Activated naive CD4-positive, alpha-beta T cell treated with anti-CD3 and anti-CD28 coated beads for 36 hours (primary cell): Measurements from ENCODE around the gene DNAJC27. TPM values are rescaled to one million over a fixed set of nuclear protein-coding genes. Genes with fewer than 3 reads are reported as not detected.
A peak's percentile ranks its signal among the peaks of the same experiment; 100 is the strongest.

ENCODE experiments used
- CTCF ChIA-PET: fragments of 350-600 bp; sonication (Branson Sonifier 250); formaldehyde crosslinking; loops from one replicate; lab custom pipeline; 2021; ENCODE audit warnings: antibody characterized with exemption; lab: Charles Lee
- DNase-seq: peaks from one replicate; pipeline ENCODE4 v3.0.0-alpha.2; 2020
- H3K27ac Mint-ChIP-seq: one replicate; pipeline ENCODE4 v1.8.0; 2021; ENCODE audit warnings: mild to moderate bottlenecking, mixed read lengths
- H3K27me3 Mint-ChIP-seq: one replicate; pipeline ENCODE4 v1.8.0; 2021; ENCODE audit warnings: low read depth, mixed read lengths
- H3K36me3 Mint-ChIP-seq: one replicate; pipeline ENCODE4 v1.8.0; 2021; ENCODE audit warnings: low read depth, mixed read lengths
- H3K4me1 Mint-ChIP-seq: one replicate; pipeline ENCODE4 v1.8.0; 2021; ENCODE audit warnings: low read depth, mixed read lengths
- H3K4me3 Mint-ChIP-seq: one replicate; pipeline ENCODE4 v1.8.0; 2021; ENCODE audit warnings: mild to moderate bottlenecking, moderate library complexity, mixed read lengths
- H3K9me3 Mint-ChIP-seq: one replicate; pipeline ENCODE4 v1.8.0; 2021; ENCODE audit warnings: mixed read lengths
- intact Hi-C: fragments of 100-400 bp; cut with micrococcal nuclease; formaldehyde crosslinking; loops from one replicate; pipeline ENCODE4 v1.15.1; 2023
- total RNA-seq, 2 experiments: library from RNA; stranded (reverse); gene quantifications; one replicate each; pipeline ENCODE4 v1.2.3, GENCODE V29; 2021

DNAJC27 gene
- total RNA-seq, 2 experiments from 2014 or later = 5.3 to 6.0 TPM

DNA sequence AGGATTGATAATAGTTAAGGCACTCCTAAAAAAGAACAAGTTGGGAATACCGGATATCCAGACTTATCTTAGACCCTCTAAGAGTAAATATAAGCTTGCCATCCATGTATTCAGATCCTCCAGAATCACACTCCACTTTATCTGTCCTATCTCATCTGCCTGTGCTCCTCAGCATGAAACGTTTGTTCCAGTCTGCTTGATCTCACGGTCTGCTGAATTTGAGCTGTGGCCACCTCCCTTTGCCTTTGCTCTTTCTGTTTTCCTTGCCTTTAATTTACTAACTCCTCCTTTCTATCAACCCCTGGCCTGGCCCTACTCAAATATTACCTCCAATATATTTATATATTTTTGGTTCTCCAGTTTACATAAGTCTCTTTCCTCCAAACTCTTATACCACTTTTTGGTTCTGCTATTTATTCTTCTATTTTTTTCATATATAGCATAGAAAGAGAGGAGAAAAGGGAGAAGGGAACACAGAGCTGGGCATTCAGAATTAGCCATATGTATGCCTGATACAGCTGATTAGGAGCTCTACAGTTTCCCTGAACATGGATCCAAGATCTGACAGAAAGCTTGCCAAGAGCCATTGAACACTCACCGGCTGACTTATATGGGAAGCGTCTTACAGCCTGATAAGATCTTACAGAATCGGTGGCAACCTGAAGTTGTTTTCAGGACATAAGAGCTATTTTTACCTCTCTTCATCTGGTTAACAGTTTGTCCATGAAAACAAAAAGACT, 21.8 kb upstream of the DNAJC27 start:
- no peak overlapping the region for H3K27ac Mint-ChIP-seq
- DNase-seq = no peak
- peaks cover 5% of the 10 kb centered on the region for H3K4me1 Mint-ChIP-seq
- intact Hi-C loops = no loop called here
- no peaks in the 10 kb centered on the region for H3K36me3 Mint-ChIP-seq
- CTCF ChIA-PET = interaction anchor here (0.7 to 2.9 kb wide), 4 partner anchors 12 to 390 kb away, joined by 3 to 9 read pairs (median 3); no protein-coding TSS in a partner anchor
- H3K4me3 Mint-ChIP-seq = no peak overlapping the region
- peaks cover 7% of the 10 kb centered on the region for H3K27me3 Mint-ChIP-seq
- H3K9me3 Mint-ChIP-seq = no peaks in the 10 kb centered on the region

DNA sequence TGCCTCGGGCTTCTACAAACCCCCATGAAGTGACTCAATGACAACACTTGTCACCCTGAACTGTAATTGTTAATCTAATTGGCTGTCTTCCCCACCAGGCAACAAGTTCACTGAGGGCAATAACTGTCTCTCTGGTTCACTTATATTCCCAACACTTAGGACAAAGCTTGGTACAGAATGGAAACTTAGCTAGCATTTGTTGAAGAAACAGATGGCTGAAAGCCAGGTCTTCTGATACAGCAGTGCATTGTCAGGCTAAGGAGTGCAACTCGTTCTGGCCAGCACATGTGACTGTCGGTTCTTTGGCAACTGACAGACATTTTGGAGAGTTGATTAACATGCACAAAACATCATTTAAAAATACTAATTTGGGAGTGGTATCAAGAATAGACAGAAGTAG, 14.6 kb upstream of the DNAJC27 start:
- no peak for DNase-seq
- no peaks in the 10 kb centered on the region for H3K27me3 Mint-ChIP-seq
- peaks cover under 1% of the 10 kb centered on the region for H3K4me1 Mint-ChIP-seq
- CTCF ChIA-PET = interaction anchor here (3.8 kb wide), 1 partner anchor 11 kb away, joined by 13 read pairs; no protein-coding TSS in a partner anchor
- no peaks in the 10 kb centered on the region for H3K9me3 Mint-ChIP-seq
- no peak overlapping the region for H3K27ac Mint-ChIP-seq
- no peaks in the 10 kb centered on the region for H3K36me3 Mint-ChIP-seq
- H3K4me3 Mint-ChIP-seq = no peak overlapping the region
- intact Hi-C loops = no loop called here

DNA sequence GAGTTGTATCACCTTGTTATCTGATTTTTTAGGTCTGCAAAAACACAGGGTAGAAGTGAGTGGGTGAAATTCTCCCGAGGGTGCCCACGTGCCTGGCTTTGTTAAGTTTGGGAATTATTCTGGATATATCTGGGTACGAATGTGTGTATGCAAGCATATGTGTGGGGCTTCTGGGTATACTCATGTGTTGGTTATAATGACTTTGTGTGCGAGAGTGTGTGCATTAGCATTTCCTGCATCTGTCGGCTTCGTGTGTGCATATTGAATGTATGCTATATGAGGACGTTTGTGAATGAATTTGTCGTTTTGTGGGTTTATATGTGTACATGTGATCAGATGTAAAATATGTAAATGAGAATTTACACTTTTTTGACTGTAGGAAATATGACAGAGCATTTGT, 13.8 kb upstream of the DNAJC27 start:
- CTCF ChIA-PET = interaction anchor here (1.0 to 3.8 kb wide), 2 partner anchors 10 to 144 kb away, joined by 4 to 13 read pairs; no protein-coding TSS in a partner anchor
- no peak overlapping the region for H3K27ac Mint-ChIP-seq

DNA sequence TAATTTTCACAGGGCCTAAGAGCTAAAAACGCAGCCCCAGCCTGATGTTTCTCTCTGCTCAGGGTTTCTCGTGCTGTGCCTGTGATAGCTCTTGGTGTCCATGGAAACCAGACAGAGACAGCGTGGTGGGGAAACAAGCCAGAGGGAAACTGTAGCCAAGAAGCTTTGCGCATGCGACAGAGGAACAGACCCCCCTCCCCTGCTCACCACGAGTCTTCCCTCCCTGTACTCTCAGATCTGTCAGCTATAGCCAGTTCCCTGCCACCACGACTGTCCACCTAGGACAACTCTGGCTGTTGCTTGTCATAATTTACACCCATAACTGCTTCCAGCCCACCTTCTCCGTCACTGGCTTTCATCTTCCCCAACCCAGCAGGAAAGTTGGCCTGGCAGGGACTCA, 13.2 kb upstream of the DNAJC27 start:
- Mint-ChIP-seq H3K27ac (no peak overlapping the region), H3K9me3 (no peaks in the 10 kb centered on the region), H3K27me3 (no peaks in the 10 kb centered on the region), H3K36me3 (peaks cover 1% of the 10 kb centered on the region), H3K4me3 (no peak overlapping the region), H3K4me1 (no peaks in the 10 kb centered on the region)
- intact Hi-C loops = no loop called here
- CTCF ChIA-PET = interaction anchor here (1.0 to 3.8 kb wide), 3 partner anchors 9 to 145 kb away, joined by 3 to 13 read pairs (median 4); no protein-coding TSS in a partner anchor
- no peak for DNase-seq

More for the DNA sequence above, 13.8 kb upstream of the DNAJC27 start:
- Mint-ChIP-seq H3K4me3 (no peak overlapping the region), H3K36me3 (no peaks in the 10 kb centered on the region), H3K4me1 (no peaks in the 10 kb centered on the region), H3K27me3 (no peaks in the 10 kb centered on the region), H3K9me3 (no peaks in the 10 kb centered on the region)
- intact Hi-C loops = no loop called here
- no peak for DNase-seq

DNA sequence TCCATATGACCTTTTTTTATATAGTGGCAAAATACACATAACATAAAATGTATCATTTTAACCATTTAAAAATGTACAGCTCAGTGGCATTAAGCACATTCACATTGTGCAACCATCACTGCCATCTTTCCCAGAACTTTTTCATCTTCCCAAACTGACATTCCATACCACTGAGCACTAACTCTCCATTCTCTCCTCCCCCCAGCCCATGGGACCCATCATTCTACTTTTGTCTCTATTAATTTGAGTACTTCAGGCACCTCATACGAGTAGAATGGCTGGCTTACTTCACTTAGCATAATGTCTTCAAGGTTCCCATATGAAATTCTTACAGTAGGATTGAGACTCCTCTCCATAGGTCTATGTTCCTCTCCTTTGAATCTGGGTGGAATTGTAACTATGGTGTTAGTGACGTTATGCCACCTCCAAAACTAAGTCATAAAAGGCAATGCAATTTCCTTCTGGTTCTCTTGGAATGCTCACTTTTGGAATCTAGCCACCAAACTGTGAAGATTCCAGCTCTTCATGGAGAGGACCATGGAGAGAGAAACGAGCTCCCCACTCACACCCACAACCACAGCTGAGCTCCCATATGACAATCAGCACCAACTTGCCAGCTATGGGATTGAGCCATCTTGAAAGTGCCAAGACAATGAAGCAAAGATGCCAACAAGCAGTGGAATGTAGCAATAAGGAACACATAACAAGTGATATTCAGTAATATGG, 9.8 kb upstream of the DNAJC27 start:
- intact Hi-C loops = no loop called here
- no peak overlapping the region for H3K4me3 Mint-ChIP-seq
- no peak for DNase-seq
- no peaks in the 10 kb centered on the region for H3K27me3 Mint-ChIP-seq
- H3K27ac Mint-ChIP-seq = no peak overlapping the region
- H3K4me1 Mint-ChIP-seq = peaks cover 9% of the 10 kb centered on the region
- CTCF ChIA-PET = interaction anchor here (0.6 to 1.3 kb wide), 5 partner anchors 12 to 214 kb away, joined by 3 to 6 read pairs (median 3); no protein-coding TSS in a partner anchor
- H3K9me3 Mint-ChIP-seq = no peaks in the 10 kb centered on the region
- H3K36me3 Mint-ChIP-seq = peaks cover 1% of the 10 kb centered on the region

DNA sequence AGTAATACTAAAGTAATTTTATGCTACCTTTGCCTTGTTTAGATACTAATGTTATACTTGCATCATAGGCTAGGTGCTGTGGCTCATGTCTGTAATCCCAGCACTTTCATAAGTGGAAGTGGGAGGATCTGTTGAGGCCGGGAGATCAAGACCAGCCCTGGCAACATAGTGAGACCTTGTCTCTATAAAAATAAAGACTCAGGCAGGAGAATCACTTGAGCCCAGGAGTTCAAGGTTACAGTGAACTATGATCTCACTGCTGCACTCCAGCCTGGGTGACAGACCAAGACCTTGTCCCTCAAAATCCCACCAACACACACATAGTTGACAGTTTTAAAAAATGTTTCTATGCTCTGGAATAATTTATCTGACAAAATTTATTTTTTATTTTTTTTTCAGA, 6.9 kb upstream of the DNAJC27 start:
- Mint-ChIP-seq H3K4me3 (no peak overlapping the region), H3K27me3 (no peaks in the 10 kb centered on the region), H3K4me1 (peaks cover 15% of the 10 kb centered on the region), H3K9me3 (no peaks in the 10 kb centered on the region), H3K36me3 (peaks cover 1% of the 10 kb centered on the region), H3K27ac (no peak overlapping the region)
- no peak for DNase-seq
- CTCF ChIA-PET = interaction anchor here (1.4 to 7.2 kb wide), 2 partner anchors 149 to 218 kb away, joined by 8 to 163 read pairs; no protein-coding TSS in a partner anchor
- intact Hi-C loops = loop anchor here (10.0 kb wide), 2 partner anchors 336 to 586 kb away; no protein-coding TSS in a partner anchor

DNA sequence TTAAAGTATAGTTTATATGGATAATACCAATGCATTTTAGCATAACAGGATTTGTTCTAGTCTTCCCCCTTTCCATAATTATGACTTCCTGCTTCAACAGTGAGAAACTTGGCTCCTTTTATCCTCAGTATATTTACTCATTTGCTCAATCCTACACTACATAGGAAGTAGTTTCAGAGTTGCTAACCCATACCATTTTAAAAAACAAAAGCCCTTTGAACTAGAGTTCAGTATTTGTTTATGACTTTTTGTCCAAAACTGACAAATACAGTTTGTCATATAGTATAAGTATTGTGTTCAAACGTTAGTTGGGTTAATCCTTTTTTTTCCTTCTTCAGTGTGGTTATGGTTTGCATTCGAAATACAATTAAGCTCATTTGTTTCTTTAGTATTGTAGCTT, 5.9 kb upstream of the DNAJC27 start:
- Mint-ChIP-seq H3K9me3 (no peaks in the 10 kb centered on the region), H3K36me3 (peaks cover 2% of the 10 kb centered on the region), H3K4me1 (peaks cover 23% of the 10 kb centered on the region), H3K27ac (no peak overlapping the region), H3K4me3 (no peak overlapping the region), H3K27me3 (no peaks in the 10 kb centered on the region)
- DNase-seq = no peak
- intact Hi-C loops = loop anchor here (10.0 kb wide), 2 partner anchors 337 to 587 kb away; no protein-coding TSS in a partner anchor
- CTCF ChIA-PET = interaction anchor here (0.5 to 7.2 kb wide), 5 partner anchors 73 to 448 kb away, joined by 3 to 163 read pairs (median 4); no protein-coding TSS in a partner anchor

DNA sequence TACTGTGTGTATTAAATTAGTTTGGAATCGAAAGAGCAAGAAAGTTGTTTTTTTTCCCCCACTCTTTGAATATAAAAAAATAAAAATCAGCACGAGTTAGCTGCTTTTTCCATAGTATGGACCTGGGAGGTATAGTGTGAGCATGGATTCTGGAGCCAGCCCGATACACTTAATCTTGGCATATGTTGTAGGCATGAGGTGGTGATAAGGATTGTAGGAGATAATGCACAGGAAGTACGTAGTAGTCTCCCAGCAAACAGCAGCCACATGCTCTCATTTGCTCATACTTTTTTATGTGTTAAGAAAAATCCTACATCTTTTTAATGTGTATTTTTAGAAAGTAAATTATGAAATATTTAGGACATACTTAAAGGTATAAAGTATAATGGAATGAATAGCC, 2.1 kb upstream of the DNAJC27 start:
- Mint-ChIP-seq H3K36me3 (peaks cover 10% of the 10 kb centered on the region), H3K9me3 (no peaks in the 10 kb centered on the region), H3K4me1 (peaks cover 28% of the 10 kb centered on the region), H3K27me3 (no peaks in the 10 kb centered on the region), H3K27ac (peak overlapping the region; percentile 84), H3K4me3 (no peak overlapping the region)
- DNase-seq = no peak
- CTCF ChIA-PET = interaction anchor here (1.0 to 7.2 kb wide), 3 partner anchors 146 to 222 kb away, joined by 4 to 163 read pairs (median 6); no protein-coding TSS in a partner anchor
- intact Hi-C loops = loop anchor here (2.0 to 10.0 kb wide), 11 partner anchors 147 to 1047 kb away; partner anchors contain the start of genes ATAD2B and DTNB

DNA sequence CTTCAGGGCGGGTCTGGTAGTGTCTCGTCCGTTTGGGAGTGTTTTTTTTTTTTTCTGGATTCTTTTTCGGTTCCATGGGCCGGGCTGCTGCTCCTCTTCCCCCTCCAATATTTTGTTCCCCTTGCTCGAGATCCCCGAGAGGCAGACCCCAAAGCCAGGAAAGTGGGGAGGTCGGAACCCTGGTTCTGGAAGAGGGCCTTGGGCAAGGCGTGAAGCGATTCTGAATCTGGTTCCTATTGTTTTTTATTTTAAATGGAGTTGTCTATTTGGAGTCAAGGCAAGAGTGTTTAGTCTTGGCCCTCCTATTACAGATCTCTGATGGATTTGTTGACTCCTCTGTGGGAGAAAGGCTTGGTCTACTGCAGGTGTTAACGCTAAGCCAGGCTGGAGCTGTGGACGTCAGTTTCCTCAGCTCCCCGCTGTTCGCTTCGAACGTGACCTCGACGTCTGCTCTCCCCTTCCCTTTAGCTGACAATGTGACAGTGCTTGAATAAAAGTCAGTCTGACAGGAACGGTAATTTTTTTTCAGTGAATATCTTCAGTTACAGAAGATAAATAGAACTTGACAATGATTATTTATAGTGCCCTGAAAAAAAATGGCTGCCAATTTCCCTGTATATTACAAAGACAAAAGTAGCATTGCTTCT, 683 bp upstream of the DNAJC27 start:
- DNase-seq = peak; percentile 52
- CTCF ChIA-PET = interaction anchor here (1.0 to 7.2 kb wide), 3 partner anchors 71 to 223 kb away, joined by 3 to 163 read pairs (median 6); no protein-coding TSS in a partner anchor
- Mint-ChIP-seq H3K4me1 (peaks cover 20% of the 10 kb centered on the region), H3K27ac (peak overlapping the region; percentile 100), H3K9me3 (no peaks in the 10 kb centered on the region), H3K4me3 (peak overlapping the region; percentile 99), H3K36me3 (peaks cover 12% of the 10 kb centered on the region), H3K27me3 (no peaks in the 10 kb centered on the region)
- intact Hi-C loops = loop anchor here (1.0 to 10.0 kb wide), 12 partner anchors 70 to 1045 kb away; partner anchors contain the start of genes ATAD2B, DTNB, EFR3B and SF3B6

DNA sequence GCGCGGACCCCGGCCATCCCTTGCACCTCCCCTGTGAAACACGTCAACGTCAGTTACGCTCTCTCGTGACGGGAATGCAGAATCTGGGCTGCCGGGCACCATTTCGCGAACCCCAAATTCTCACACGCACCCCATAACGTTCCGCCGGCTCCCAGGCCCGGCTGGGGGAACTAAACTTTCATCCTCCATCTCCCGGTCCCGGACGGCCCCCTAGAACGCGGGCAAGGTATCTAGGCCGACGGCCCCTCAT, 544 bp downstream of the DNAJC27 start:
- peaks cover 20% of the 10 kb centered on the region for H3K4me1 Mint-ChIP-seq
- H3K27me3 Mint-ChIP-seq = no peaks in the 10 kb centered on the region
- DNase-seq = peak; percentile 61
- intact Hi-C loops = loop anchor here (1.0 to 10.0 kb wide), 12 partner anchors 51 to 1044 kb away; partner anchors contain the start of genes ADCY3, ASXL2, ATAD2B and CENPO
- peak overlapping the region; percentile 100 for H3K27ac Mint-ChIP-seq
- CTCF ChIA-PET = interaction anchor here (1.1 kb wide), 1 partner anchor 11 kb away, joined by 3 read pairs; no protein-coding TSS in a partner anchor
- H3K36me3 Mint-ChIP-seq = peaks cover 13% of the 10 kb centered on the region
- H3K4me3 Mint-ChIP-seq = peak overlapping the region; percentile 99
- H3K9me3 Mint-ChIP-seq = no peaks in the 10 kb centered on the region

DNA sequence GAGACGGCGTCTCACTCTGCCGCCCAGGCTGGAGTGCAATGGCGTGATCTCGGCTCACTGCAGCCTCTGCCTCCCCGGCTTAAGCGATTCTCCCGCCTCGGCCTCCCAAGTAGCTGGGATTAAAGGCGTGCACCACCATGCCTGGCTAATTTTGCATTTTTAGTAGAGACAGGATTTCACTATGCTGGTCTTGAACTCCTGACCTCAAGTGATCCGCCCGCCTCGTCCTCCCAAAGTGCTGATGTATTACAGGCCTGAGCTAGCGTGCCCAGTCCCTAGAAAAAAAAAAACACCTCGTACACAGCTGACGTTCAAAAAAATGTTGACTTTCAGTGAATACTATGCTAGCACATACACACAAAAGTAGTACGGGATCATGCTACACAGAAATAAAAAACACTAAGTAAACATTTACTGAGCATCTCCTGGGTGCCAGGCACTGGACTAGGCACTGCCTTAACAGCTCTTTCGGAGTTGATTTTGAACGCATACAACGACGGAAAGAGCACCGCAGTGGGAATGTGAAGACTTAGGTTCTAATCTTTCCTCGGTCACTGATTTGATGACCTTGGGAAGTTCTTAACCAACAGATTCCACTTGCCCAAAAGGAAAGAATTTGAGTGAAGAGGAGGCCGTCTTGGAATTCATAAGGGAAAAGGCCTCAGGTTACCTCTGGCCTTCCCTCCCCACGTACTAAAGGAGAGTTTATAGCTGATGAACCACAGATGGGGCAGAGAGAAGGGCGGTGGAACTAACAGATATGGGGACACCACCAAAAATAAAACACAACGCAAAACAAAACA, 1.1 kb downstream of the DNAJC27 start:
- Mint-ChIP-seq H3K27ac (peak overlapping the region; percentile 100), H3K4me1 (peaks cover 20% of the 10 kb centered on the region), H3K4me3 (peak overlapping the region; percentile 99), H3K27me3 (no peaks in the 10 kb centered on the region), H3K36me3 (peaks cover 13% of the 10 kb centered on the region), H3K9me3 (no peaks in the 10 kb centered on the region)
- intact Hi-C loops = loop anchor here (1.0 to 10.0 kb wide), 12 partner anchors 50 to 1043 kb away; partner anchors contain the start of genes ADCY3, ASXL2, ATAD2B and CENPO
- CTCF ChIA-PET = interaction anchor here (0.6 to 1.1 kb wide), 3 partner anchors 10 to 300 kb away, joined by 3 read pairs; no protein-coding TSS in a partner anchor
- DNase-seq = no peak
